ENCODE data around the gene BPIFB1.

DNA sequence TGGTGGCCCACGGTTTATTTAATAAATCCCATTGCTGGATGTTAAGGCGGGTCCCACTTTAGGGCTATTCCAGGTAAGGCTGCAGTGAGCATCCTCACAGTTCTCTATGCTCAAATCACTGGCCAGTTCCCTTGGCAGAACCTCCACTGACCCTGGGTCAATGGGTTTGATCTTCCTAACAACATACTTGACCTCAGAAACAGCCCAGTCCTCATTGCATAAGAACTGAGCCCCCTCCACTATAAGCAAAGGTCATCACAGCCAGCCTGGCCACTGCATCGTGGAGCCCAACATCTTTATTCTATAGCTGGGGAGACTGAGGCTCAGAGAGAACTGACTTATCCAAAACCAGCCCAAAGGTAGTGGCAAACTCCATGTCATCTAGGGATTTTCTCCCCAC, 4.3 kb upstream of the BPIFB1 start:
- no peak for TF ChIP-seq CTCF (IDR thresholded peaks at IDR 0.05)
- TF ChIP-seq POLR2A (IDR thresholded peaks at IDR 0.05), result no peak
- no peak for TF ChIP-seq POLR2AphosphoS5 (IDR thresholded peaks at IDR 0.05)
- no peak for TF ChIP-seq EP300 (IDR thresholded peaks at IDR 0.05)

All from suprapubic skin (tissue), 4 donors.